Lower leg skin (tissue), 3 donors: ENCODE measurements around the gene PLEKHA6.

Experiments used
- POLR2A ChIP-seq, 2 donors: fragments of 450-650 bp; IDR thresholded peaks; one replicate each; pipeline ENCODE4 v1.6.1; 2016 to 2017; ENCODE audit warnings: antibody characterized with exemption in 2 of 2, mild to moderate bottlenecking in 1 of 2, moderate library complexity in 1 of 2
- TF ChIP-seq, protein P1 (sequence below), 3 donors: fragments of 450-650 bp; IDR thresholded peaks; one replicate each; pipeline ENCODE4 v1.5.1; 2016; ENCODE audit warnings: antibody characterized with exemption in 3 of 3, mild to moderate bottlenecking in 3 of 3, moderate library complexity in 2 of 3

DNA sequence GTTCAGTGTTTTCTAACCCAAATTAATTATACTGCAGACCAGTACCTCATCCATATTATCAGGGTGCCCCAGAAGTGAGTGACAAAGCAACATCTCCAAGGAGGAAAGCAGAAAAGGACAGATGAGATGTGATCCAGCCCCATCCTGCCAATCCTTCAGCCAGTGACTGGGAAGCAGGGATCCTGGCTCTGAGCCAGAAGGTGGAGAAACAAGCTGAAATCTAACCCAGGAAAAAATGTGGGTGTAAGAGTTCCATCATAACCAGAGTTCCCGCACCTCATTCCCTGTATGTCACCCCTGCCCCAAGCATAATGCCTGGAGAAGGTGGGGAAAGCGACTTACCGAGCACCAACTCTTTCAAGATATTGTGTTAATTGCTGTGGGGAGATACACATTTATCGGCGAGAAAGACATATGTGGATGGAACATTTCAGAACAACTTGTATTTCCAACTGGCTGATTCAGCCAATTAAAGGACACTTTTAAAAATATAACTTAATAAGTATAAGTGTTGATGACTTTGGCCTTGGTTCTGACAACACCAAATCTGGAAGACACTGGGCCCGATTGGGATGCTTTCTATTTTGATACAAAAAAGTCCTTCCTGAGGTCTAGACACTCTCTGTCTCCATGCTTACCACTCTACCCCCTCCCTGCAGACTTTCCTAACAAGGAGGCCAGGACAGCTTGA lies 14.9 kb downstream of the PLEKHA6 start:
- TF ChIP-seq, protein P1, sequence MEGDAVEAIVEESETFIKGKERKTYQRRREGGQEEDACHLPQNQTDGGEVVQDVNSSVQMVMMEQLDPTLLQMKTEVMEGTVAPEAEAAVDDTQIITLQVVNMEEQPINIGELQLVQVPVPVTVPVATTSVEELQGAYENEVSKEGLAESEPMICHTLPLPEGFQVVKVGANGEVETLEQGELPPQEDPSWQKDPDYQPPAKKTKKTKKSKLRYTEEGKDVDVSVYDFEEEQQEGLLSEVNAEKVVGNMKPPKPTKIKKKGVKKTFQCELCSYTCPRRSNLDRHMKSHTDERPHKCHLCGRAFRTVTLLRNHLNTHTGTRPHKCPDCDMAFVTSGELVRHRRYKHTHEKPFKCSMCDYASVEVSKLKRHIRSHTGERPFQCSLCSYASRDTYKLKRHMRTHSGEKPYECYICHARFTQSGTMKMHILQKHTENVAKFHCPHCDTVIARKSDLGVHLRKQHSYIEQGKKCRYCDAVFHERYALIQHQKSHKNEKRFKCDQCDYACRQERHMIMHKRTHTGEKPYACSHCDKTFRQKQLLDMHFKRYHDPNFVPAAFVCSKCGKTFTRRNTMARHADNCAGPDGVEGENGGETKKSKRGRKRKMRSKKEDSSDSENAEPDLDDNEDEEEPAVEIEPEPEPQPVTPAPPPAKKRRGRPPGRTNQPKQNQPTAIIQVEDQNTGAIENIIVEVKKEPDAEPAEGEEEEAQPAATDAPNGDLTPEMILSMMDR (IDR thresholded peaks at IDR 0.05): no peak
- TF ChIP-seq POLR2A (IDR thresholded peaks at IDR 0.05): no peak
